Measurements from ENCODE around the gene ERN2. TPM values are rescaled to one million over a fixed set of nuclear protein-coding genes. Genes with fewer than 3 reads are reported as not detected.

The ERN2 gene
- total RNA-seq, 6 experiments from 2014 or later = not detected

- no peaks in the 10 kb centered on the region for H3K9me3 Mint-ChIP-seq
- no peak for TF ChIP-seq CTCF (IDR thresholded peaks at IDR 0.05)
- H3K4me1 Mint-ChIP-seq (ENCODE audit: low read depth) = peaks cover 13% of the 10 kb centered on the region
- H3K4me3 Mint-ChIP-seq = no peak overlapping the region
- peak overlapping the region; percentile 51; the same call in 1 of the 2 replicates for H3K27ac Mint-ChIP-seq
- peak; percentile 17 for DNase-seq
- H3K27me3 Mint-ChIP-seq (ENCODE audit: insufficient read depth) = peaks cover 3% of the 10 kb centered on the region; the same call in 1 of the 2 replicates
- H3K36me3 Mint-ChIP-seq (ENCODE audit: low read depth) = peaks cover 36% of the 10 kb centered on the region
Measured at GRCh38 chr16:23691483-23692189, 21.4 kb downstream of the ERN2 start.

GRCh38 chr16:23690771-23691482 lies 22.1 kb downstream of the ERN2 start:
- Mint-ChIP-seq H3K9me3 (no peaks in the 10 kb centered on the region), H3K36me3 (ENCODE audit: low read depth) (peaks cover 36% of the 10 kb centered on the region), H3K27ac (0 out of 2 replicates have a peak overlapping the region, but pooled peaks have one; percentile 51), H3K27me3 (ENCODE audit: insufficient read depth) (peaks cover 3% of the 10 kb centered on the region; the same call in 1 of the 2 replicates), H3K4me1 (ENCODE audit: low read depth) (peaks cover 13% of the 10 kb centered on the region), H3K4me3 (no peak overlapping the region)
- no peak for TF ChIP-seq CTCF (IDR thresholded peaks at IDR 0.05)
- DNase-seq = no peak

GRCh38 chr16:23689442-23690187 lies 23.4 kb downstream of the ERN2 start:
- DNase-seq = no peak
- Mint-ChIP-seq H3K4me3 (no peak overlapping the region), H3K27me3 (ENCODE audit: insufficient read depth) (peaks cover 3% of the 10 kb centered on the region; the same call in 1 of the 2 replicates), H3K9me3 (no peaks in the 10 kb centered on the region), H3K27ac (no peak overlapping the region), H3K36me3 (ENCODE audit: low read depth) (peaks cover 36% of the 10 kb centered on the region), H3K4me1 (ENCODE audit: low read depth) (peaks cover 9% of the 10 kb centered on the region)
- TF ChIP-seq CTCF (IDR thresholded peaks at IDR 0.05) = no peak

DNA sequence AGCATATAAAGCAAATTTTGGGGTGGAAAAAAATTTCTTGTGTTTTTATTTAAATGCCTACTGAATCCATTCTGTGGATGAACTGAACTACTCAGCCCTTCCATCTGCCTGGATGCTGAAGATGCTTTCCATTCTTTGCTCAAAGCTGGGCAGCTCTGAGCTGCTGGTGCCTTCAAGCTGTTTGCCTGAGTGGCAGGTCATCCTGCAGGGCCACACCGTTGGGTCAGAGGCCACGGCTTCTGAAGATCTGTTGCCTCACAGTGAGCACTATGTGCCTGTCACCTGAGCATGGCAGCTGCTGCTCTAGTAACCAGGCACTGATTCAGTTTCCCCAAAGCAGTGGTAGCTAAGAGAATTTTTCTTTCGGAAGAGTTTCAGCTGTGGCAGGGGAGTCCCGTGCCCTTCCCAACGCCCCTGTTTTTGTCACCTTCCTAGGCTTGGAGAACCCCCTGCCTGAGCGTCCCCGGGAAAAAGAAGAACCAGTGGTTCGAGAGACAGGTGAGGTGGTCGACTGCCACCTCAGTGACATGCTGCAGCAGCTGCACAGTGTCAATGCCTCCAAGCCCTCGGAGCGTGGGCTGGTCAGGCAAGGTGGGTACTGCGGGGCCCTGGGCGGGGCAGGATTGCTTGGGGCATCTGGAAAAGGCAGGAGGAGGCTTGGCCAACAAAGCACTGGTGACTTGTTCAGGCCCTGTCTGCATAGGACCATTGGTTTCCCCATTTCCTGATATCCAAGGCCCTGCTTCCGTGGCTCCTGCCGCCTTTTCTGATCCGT lies 25.8 kb downstream of the ERN2 start:
- Mint-ChIP-seq H3K9me3 (no peaks in the 10 kb centered on the region), H3K36me3 (ENCODE audit: low read depth) (peaks cover 43% of the 10 kb centered on the region), H3K4me1 (ENCODE audit: low read depth) (peaks cover 7% of the 10 kb centered on the region), H3K27me3 (ENCODE audit: insufficient read depth) (peaks cover 2% of the 10 kb centered on the region; the same call in 1 of the 2 replicates), H3K27ac (no peak overlapping the region), H3K4me3 (no peak overlapping the region)
- no peak for DNase-seq
- TF ChIP-seq CTCF (IDR thresholded peaks at IDR 0.05) = no peak

DNA sequence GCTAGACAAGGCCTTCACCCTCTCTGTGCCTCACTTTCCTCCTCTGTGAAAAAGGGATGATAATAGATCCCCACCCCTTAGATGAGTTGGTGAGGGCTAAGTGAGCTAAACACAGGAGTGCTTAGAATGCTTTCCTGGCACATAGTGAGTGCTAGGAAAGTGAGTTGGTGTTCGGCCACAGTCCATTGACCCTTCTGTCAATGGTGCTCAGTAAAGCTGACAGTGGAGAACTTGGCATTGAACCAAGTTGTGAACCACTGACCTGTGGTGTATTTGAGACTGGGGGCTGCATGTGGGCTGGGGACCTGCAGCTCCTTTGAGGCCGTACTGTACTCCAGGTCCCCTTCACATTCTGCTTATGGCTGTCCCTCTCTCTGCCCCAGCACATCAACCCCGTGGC lies 29.5 kb downstream of the ERN2 start:
- Mint-ChIP-seq H3K27ac (peak overlapping the region; percentile 26; the same call in 1 of the 2 replicates), H3K36me3 (ENCODE audit: low read depth) (peaks cover 44% of the 10 kb centered on the region), H3K4me1 (ENCODE audit: low read depth) (peaks cover 35% of the 10 kb centered on the region), H3K27me3 (ENCODE audit: insufficient read depth) (peaks cover 8% of the 10 kb centered on the region; the same call in 1 of the 2 replicates), H3K9me3 (no peaks in the 10 kb centered on the region), H3K4me3 (no peak overlapping the region)
- DNase-seq = no peak
- no peak for TF ChIP-seq CTCF (IDR thresholded peaks at IDR 0.05)

Data from HFFc6 (cell line).